Prostate gland (tissue), 1 donor: Measurements from ENCODE around the gene C1orf174.

ENCODE experiments used
- POLR2A ChIP-seq: fragments of 450-650 bp; IDR thresholded peaks from one replicate; pipeline ENCODE4 v1.6.1; 2016; ENCODE audit warnings: antibody characterized with exemption, mild to moderate bottlenecking
- POLR2AphosphoS5 ChIP-seq: sonication (generic); formaldehyde crosslinking; IDR thresholded peaks from one replicate; pipeline ENCODE4 v1.6.1; 2017; ENCODE audit warnings: antibody characterized with exemption

DNA sequence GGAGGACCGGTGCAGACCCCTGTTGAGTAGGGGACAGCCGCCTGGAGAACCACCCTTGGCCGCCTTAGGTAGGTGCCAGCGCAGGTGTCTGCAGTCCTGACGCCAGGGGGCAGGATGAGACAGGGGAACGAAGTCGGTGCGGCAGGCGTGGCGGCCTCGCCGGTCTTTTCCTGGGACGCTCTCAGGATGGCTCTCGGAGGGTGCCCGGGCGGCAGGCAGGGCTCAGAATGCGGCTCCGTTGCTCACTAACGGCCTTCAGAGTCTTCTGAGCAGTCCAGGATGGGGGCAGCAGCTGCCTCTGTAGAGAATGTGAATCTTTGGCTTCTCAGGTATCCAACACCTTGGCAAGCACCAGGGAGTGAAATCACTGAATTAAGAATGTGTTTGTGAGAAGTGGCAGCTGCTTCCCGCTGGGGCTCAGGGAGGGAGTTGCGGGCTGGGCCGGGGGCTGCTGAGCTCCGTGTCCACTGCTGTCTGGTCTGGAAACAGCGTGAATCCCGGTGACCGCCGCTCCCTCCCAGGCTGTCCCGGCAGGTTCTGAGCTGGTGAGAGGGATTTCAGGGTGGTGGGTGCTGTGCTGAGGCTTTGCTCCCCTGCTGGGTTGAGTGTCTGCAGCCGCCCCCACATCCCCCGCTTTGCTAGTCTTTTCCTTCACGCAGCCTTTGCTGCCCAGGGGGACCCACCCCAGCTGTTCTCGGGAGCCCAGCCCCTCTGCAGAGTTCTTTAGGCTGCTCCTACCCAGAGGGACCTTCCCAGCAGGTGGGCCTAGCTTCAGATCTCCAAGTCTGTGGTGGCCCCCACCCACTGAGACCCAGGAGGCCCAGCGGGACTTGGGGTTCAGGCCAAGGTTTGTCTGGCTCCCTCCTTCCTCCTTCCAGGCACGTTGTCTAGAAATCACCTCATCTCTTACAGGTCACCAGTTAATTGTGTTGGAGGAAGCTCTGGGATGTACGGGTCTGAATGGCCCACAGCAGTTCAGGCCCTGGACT, 11.1 kb upstream of the C1orf174 start:
- TF ChIP-seq POLR2AphosphoS5 (peak; percentile 19), POLR2A (no peak)
